ENCODE measurements around the gene RPS3A. TPM values are rescaled to one million over a fixed set of nuclear protein-coding genes. Genes with fewer than 3 reads are reported as not detected.

Gene RPS3A
- total RNA-seq, 2 donors from 2014 or later, result 2,304 to 2,367 TPM

GRCh38 chr4:151114986-151115385, 15.6 kb downstream of the RPS3A start:
- Mint-ChIP-seq H3K4me3 (no peak overlapping the region), H3K36me3 (ENCODE audit: low read depth) (peaks cover 22% of the 10 kb centered on the region), H3K27ac (no peak overlapping the region), H3K4me1 (no peaks in the 10 kb centered on the region), H3K9me3 (no peaks in the 10 kb centered on the region), H3K27me3 (ENCODE audit: insufficient read depth) (no peaks in the 10 kb centered on the region)
- TF ChIP-seq, protein P1, sequence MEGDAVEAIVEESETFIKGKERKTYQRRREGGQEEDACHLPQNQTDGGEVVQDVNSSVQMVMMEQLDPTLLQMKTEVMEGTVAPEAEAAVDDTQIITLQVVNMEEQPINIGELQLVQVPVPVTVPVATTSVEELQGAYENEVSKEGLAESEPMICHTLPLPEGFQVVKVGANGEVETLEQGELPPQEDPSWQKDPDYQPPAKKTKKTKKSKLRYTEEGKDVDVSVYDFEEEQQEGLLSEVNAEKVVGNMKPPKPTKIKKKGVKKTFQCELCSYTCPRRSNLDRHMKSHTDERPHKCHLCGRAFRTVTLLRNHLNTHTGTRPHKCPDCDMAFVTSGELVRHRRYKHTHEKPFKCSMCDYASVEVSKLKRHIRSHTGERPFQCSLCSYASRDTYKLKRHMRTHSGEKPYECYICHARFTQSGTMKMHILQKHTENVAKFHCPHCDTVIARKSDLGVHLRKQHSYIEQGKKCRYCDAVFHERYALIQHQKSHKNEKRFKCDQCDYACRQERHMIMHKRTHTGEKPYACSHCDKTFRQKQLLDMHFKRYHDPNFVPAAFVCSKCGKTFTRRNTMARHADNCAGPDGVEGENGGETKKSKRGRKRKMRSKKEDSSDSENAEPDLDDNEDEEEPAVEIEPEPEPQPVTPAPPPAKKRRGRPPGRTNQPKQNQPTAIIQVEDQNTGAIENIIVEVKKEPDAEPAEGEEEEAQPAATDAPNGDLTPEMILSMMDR (conservative IDR thresholded peaks at IDR 0.05), result no peak
- peak; percentile 32 for DNase-seq
- no peak overlapping the region for H3K9ac ChIP-seq (ENCODE audit: extremely low read depth, low read length, poor library complexity, severe bottlenecking)
- H3K4me1 ChIP-seq (ENCODE audit: control insufficient read depth, insufficient read depth, low read length), result no peaks in the 10 kb centered on the region
- H3K27ac ChIP-seq (ENCODE audit: low read depth, low read length), result no peak overlapping the region
- peaks cover 38% of the 10 kb centered on the region for H3K36me3 ChIP-seq (ENCODE audit: control insufficient read depth, insufficient read depth, low read length)
- no peak overlapping the region for H3K4me3 ChIP-seq (ENCODE audit: low read length)
- 86 to 95% methylated on average over 1 to 5 of the region's 5 CpGs for WGBS, 2 experiments (ENCODE audit: insufficient coverage in 1 of 2, insufficient read length in 1 of 2)
- no peaks in the 10 kb centered on the region for H3K27me3 ChIP-seq (ENCODE audit: control insufficient read depth, insufficient read depth, low read length, poor library complexity, severe bottlenecking)
- H3K9me3 ChIP-seq (ENCODE audit: control insufficient read depth, low read length), result no peaks in the 10 kb centered on the region

DNA sequence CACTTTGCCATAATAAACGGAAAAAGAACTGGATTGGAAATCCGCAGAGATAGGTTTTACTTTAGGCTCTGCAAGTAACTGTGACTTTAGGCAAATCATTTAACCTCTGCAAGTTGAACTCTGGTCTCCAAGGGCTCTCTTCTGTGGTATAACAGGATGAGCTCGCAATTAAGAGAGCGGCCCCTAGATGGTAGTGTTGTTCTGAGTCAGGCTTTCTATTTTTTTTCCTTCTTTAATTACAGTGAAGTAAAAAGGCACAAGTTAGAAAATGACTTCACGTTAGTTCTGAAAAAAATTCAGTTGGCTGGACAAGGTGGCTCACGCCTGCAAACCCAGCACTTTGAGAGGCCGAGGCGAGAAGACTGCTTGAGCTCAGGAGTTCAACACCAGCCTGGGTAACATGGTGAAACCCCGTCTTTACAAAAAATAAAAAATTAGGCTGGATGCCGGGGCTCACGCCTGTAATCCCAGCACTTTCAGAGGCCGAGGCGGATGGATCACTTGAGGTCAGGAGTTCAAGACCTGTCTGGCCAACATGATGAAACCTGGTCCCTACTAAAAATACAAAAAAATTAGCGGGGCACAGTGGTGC, 18.0 kb downstream of the RPS3A start:
- Histone ChIP-seq H3K9me3 (ENCODE audit: control insufficient read depth, low read length) (no peaks in the 10 kb centered on the region), H3K36me3 (ENCODE audit: control insufficient read depth, insufficient read depth, low read length) (peaks cover 56% of the 10 kb centered on the region), H3K27me3 (ENCODE audit: control insufficient read depth, insufficient read depth, low read length, poor library complexity, severe bottlenecking) (no peaks in the 10 kb centered on the region), H3K4me3 (ENCODE audit: low read length) (no peak overlapping the region), H3K9ac (ENCODE audit: extremely low read depth, low read length, poor library complexity, severe bottlenecking) (no peak overlapping the region), H3K4me1 (ENCODE audit: control insufficient read depth, insufficient read depth, low read length) (no peaks in the 10 kb centered on the region), H3K27ac (ENCODE audit: low read depth, low read length) (no peak overlapping the region)
- Mint-ChIP-seq H3K27ac (peak overlapping the region; percentile 32), H3K4me3 (no peak overlapping the region), H3K27me3 (ENCODE audit: insufficient read depth) (no peaks in the 10 kb centered on the region), H3K4me1 (no peaks in the 10 kb centered on the region), H3K36me3 (ENCODE audit: low read depth) (peaks cover 45% of the 10 kb centered on the region), H3K9me3 (no peaks in the 10 kb centered on the region)
- DNase-seq, result peak; percentile 89
- WGBS, 2 experiments (ENCODE audit: insufficient coverage in 1 of 2, insufficient read length in 1 of 2), result 51 to 65% methylated on average over 11 to 14 of the region's 14 CpGs
- TF ChIP-seq, protein P1 (conservative IDR thresholded peaks at IDR 0.05), result peak; percentile 89

DNA sequence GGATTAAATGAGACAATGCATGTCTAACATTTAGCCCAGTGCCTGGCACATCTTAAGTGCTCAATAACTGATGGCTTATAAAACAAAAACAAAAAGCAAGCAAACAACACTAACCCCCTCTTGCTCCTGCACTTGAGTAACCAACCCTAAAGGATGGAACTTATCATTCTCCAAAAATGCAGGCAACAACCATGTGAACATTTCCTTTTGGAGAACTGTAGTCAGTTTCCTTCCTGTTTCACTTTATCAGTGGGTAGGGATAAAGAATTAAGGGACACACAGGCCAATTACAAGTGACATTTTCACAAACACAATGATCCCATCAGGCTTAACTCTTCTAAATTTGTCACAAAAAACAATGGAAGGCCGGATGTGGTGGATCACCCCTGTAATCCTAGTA, 30.4 kb downstream of the RPS3A start:
- Histone ChIP-seq H3K9me3 (ENCODE audit: control insufficient read depth, low read length) (no peaks in the 10 kb centered on the region), H3K27me3 (ENCODE audit: control insufficient read depth, insufficient read depth, low read length, poor library complexity, severe bottlenecking) (no peaks in the 10 kb centered on the region), H3K36me3 (ENCODE audit: control insufficient read depth, insufficient read depth, low read length) (peaks cover 48% of the 10 kb centered on the region), H3K9ac (ENCODE audit: extremely low read depth, low read length, poor library complexity, severe bottlenecking) (no peak overlapping the region), H3K4me1 (ENCODE audit: control insufficient read depth, insufficient read depth, low read length) (no peaks in the 10 kb centered on the region), H3K4me3 (ENCODE audit: low read length) (no peak overlapping the region), H3K27ac (ENCODE audit: low read depth, low read length) (no peak overlapping the region)
- Mint-ChIP-seq H3K27ac (peak overlapping the region; percentile 35), H3K9me3 (no peaks in the 10 kb centered on the region), H3K4me3 (no peak overlapping the region), H3K27me3 (ENCODE audit: insufficient read depth) (no peaks in the 10 kb centered on the region), H3K4me1 (peaks cover 4% of the 10 kb centered on the region), H3K36me3 (ENCODE audit: low read depth) (peaks cover 53% of the 10 kb centered on the region)
- DNase-seq, result no peak
- WGBS, 2 experiments (ENCODE audit: insufficient coverage in 1 of 2, insufficient read length in 1 of 2), result 86 to 100% methylated on average over 1 of the region's 1 CpG
- TF ChIP-seq, protein P1 (conservative IDR thresholded peaks at IDR 0.05), result no peak

All from endodermal cell (in vitro differentiated cells).